ENCODE results near the gene SUPT3H.

Gene SUPT3H

DNA sequence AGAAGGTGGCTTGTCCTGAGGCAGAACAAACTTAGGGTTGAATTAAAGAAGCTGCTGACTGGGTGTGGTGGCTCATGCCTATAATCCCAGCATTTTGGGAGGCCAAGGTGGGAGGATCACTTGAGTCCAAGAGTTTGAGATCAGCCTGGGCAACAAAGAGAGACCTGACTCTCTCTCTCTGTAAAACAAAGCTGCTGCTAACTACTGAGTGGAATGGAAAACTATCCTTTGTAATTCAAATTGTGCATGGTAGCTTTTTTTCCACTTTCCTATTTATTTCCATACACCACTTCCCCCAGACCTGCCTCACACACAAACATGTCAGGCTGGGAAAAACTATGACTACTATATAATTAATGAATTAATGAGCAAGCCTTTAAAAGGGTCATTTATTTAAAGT lies 553.2 kb downstream of the SUPT3H start:
- no peak for DNase-seq

DNA sequence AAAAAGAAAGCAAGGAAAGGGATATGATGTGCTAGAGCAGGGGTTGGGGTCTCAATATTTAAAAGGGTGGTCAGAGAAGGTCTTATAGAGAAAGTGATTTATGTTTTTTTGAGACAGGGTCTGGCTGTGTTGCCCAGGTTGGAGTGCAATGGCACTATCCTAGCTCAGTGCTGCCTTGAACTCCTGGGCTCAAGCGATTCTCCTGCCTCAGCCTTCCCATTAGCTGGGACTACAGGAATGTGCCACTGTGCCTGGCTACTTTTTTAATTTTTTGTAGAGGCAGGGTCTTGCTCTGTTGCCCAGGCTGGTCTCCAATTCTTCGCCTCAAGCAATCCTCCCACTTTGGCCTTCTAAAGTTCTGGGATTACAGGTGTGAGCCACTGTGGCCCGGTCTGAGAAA lies 557.0 kb downstream of the SUPT3H start:
- no peak for DNase-seq

DNA sequence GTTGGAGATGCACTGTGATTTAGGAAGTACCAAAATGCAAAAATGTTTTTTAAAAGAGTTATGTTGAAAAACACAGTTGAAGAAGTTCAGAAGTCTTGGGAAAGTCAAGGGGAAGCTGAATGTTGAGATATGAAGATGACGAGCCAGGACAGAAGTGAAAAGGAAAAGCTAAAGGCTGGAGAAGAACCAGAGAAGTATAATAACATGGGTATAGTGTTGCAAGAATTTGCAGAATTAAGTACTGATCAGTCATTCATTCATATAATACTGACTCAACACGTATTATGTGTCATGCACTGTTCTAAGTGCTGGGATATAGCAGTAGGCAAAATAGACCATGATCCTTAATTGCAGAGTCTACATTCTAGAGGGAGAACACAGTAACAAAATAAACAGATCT lies 557.4 kb downstream of the SUPT3H start:
- no peak for DNase-seq

DNA sequence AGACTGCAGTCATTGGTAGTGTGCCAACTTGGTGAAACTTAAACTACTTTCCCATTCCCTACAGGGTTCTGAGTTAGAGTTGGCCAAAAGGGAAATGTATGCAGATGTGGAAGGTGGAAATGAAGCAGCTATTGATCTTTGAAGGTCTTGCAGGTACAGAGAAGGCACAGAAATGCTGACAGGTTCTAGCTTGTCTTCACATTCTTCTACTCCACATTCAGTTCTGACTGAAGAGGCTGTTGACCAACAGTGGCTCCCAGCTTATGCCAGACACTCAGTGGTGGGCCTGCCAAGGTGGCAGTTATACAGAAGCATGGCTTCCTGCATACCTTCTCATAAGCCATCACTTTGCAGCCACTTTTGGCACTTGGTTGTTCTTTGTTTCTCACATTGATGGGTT lies 566.3 kb downstream of the SUPT3H start:
- DNase-seq: no peak

DNA sequence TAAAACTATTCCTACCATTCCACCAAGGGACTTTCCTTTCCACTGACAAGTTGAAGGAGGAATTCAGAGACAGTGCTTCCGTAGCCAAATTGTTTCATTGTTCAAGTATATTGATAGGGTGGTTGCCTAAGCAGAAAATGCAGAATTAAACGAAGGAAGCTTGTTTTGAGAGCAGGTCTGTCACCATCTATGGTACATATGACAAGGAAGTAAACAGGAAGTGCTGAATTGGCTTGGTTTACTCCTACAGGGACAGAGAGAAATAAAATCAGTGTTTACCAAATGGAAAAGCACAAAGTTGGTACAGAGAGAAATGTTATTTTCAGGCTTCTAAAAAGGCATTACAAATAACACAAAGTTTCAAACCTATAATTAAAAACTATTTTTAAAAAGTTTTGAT lies 568.5 kb downstream of the SUPT3H start:
- no peak for DNase-seq

DNA sequence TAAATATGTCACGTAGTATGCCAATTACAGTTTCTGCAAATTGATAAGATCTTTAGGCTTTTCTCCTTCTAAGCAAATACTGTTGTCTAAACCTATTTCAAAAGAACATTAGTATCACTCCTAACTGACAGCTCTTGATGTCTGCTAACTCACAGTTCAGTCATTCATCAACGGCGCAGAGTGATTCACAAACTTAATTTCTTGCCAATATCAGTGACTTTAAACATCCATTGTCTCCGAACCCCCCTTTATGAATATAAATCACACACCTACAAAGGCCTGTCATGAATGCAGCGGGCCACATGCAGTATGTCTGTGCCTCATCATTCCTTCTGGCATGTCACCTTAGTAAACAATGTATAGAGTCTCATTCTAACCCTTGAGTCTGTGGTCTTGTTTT lies 569.6 kb downstream of the SUPT3H start:
- DNase-seq: no peak

DNA sequence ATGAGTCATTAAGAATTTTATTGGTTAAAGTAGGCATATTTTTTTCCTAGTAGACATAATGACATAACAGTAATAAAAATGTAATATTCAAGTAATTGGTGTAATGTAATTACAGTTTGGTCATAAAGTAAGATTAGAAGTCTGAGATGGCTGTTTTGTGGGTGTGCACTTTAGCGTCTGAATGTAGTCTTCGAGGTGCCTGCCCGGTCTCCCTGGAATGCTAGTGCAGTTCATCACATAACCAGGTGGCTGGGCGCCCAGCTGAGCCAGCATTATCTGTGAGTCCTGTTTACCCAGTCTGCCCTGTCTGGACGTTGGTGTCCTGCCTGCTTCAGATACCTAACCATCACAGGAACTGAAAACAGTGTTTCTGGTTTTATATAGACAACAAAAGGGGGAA lies 571.1 kb downstream of the SUPT3H start:
- DNase-seq: no peak

DNA sequence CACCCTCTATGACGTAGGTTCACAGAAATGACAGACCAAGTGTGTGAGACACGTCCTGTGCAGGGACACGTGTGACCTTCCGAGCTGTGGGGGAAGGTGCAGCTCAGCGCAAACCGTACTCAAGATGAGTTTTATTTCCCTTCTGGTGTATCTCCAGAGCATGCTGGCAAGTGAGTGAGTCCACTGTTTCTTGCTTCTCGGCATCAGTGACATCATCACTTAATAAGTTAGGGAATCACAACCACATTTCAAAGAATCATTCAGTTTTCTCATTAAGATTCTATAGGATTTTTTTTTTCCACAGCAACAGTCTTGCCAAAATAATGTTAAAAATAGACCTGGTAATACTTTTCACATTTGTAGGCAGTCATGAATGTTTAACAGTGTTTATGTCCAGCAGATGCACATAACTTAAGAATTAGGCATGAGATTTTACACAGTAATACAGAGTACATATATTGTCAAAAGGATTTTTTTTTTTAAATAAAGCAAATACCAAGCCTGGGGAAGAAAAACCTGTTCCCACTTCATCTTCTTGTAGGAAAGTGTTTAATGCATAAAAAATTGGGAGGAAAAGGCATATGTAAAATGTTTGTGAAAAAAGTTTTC lies 572.4 kb downstream of the SUPT3H start:
- no peak for DNase-seq

DNA sequence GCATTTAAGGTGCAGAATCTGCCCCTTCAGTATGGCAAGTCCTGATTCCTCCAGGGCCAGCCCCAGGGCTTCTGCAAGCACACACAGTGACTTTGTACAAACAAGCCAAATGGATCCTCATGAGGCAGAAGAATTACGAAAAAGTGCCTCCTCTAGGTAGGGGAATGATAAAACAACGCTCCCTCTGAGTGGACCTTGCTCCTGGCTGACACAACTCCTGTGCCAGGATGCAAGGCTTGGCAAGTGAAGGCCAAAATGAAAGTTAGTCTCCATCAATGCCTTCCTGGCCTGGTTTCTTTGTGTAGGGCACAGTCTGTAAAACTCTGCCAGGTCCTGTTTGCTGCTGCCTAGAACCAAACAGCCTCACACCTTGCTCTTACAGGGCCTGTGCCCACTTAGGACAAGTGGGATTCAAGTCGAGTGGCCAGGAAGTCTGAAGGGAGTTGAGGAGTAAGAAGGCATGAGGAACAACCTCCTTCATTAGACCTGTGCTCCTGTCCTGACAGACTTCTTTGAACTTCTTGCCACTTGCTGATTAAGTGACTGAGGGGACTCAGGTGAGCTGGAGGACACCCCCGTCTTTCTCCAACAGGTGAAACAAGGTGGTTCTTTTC lies 573.1 kb downstream of the SUPT3H start:
- no peak for DNase-seq

DNA sequence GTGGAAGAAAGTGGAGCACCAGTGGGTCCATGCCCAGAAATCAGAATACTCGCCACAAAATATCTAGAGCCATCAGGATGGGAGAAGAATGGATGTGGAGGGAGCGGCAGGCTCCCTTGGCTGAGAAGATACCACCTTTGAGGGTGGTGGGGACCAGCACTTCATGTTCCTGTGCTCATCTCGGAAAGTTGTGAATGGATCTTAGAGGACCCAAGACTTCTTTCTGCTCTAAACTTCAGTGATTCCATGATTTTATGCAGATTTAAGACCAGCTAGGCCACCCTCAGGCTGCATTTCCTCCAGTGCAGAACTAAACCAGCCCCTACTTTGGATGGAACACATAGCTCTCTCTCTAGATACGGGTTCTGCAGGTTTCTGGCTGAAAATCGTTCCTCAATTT lies 573.7 kb downstream of the SUPT3H start:
- no peak for DNase-seq

DNA sequence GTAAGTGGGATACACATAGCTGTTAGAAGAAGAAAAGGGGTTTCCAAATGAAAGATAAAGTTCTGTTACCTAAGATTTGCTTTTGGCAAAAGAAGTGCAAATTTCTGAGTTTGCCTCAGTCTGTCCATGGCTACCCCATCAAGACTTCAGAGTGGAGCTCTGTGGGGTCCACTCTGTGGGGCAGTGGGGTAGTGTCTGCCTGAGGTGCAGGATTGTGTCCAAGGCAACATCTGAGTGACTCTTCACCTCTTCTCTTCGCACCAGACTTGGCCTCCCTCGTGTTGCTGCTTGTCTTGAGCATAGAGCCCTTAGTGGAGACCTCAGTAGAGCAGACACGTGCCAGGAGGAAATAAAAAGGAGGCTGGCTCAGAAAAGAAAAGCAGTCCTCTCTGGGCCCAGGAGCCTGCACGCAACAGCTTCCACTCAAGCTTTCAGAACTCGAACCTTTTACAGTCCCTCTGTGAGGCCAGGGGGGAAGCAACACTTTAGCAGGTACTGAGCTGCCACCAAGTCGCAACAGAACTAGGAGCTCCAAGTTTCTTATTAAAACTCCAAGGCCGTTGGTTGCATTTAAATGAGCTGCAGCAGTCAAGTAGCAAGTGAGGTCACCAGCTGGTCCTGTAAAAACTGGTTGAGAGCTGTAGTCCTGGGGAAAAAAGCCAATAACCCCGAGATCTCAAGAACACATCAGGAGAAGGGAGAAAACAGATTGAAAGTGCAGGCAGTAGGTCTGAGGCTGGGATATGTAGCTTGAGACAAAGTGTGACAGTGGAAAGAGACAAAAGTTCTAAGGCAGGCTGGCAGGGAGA lies 576.7 kb downstream of the SUPT3H start:
- no peak for DNase-seq

DNA sequence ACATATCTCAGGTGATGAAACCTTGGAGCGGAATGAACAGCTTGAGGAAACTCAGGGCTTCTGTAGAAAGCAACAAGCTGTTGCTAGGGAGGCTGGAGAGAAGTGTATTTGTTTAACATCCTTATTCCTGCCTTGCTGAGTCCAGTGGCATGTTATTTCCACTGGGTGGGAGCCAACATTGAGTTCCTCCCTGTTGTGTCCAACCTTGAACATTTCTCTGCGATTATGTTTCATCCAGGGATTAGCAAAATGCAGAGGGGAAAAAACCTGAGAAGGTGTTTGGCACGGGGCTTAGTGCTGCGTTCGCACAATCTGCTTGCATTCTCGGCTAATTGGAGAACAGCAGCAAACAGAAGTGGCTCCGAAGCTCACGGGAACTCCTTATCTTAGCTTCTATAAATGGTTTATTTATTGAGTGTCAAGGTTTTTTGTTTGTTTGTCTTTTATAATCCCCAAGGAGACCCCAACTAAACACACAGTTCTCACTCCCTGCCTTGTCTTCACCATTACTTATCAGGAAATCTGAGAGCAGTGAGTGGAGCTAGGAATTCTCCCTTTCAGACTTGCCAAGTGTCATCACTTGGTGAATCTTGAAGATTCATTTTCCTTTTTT lies 577.5 kb downstream of the SUPT3H start:
- peak; percentile 17 for DNase-seq

DNA sequence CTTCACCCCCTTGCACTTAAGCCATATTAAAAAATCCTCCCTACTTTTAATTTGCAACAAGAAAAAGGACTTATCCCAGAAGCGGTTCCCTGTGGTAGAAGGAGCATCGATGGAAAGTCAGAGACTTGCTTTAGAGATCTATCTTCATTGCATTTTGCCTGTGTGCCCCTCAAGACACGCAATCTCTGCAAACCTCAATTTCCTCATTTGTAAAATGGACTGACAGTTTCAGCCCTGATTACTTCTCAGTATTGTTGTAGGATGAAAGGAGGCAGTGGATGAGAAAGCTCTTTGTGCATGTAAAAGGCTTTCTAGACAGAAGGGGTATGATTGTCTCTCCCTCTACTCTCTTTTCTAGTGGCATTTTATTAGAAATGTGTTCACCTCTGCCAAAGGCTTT lies 580.0 kb downstream of the SUPT3H start:
- DNase-seq: no peak

DNA sequence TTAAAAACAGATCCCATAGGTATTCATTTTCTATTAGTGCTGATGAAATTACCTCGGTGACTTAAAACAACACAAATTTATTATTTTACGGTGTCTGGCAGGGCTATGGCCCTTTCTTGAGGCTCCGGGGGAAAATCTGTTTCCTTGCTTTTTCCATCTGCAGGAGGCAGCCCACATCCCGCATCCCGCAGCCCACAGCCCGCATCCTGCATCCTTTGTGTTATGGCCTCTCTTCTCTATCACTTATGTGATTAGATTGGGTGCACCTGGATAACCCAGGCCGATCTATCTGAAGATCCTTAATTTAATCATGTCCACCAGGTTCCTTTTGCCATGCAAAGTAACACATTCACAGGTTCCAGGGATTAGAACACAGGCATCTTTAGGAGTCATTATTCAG lies 582.4 kb downstream of the SUPT3H start:
- DNase-seq: no peak

DNA sequence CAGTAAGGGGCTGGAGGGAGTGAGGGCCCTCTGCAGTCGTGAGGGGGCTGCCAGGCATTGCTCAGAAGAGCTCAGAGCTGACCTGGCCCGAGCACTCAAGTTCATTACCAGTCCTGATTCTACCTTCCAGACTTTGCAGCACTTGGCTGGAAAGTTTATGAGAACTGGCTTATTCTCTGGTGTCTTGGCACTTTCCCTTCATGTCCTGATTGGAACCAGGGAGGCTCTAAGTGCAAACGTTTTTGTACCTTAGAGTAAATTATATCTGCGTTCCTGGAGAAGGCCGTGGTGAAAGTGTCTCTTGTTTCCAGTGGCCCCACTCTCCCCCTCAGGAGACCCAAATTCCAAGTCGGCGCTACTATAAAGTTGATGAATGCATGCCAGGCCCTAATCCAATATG lies 587.9 kb downstream of the SUPT3H start:
- no peak for DNase-seq

DNA sequence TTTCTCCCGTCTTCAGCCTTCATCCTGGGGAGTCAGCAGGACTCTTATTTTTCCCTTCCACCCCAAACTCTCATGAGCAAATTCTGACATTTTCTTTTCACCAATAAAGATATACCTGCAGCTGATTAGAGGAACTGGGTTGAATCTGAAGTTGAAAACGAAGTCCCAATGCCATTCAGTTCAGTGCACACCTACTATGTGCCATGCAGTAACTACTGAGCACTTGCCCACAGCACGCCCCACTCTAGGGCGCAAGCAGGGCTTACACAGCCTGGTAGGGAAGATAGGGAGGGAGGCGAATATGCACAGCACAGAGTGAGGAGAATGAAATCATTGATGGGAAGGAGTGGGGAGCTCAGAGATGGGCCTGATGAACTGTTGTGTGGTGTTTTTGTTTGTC lies 588.7 kb downstream of the SUPT3H start:
- no peak for DNase-seq

DNA sequence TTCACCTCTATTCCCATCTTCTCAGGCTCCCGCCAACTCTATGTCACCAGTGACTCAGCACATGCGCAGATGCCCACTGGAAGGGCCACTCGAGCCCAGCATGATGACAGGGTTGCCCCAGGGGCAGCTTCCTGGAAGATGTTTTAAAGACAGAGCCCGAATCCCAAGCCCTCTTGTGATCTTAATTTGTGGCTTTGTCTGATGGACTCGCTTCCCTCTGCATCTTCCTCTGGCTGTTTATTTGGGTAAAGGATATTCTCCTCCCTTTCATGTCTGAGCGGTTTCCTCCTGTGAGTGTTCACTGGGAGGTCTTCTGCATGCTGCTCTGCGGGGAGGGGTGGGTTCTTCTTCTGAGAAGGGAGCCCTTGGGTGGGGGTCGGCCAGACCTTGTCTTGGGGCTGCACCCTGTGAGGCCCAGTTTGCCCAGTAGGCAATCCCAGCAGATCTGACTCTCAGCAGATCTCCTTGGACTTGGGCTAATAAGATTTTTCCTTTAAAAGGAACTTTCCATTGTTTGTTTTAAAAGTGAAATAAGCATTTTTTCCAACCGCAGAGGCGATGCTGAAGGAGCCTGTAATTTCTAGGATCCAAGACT lies 589.2 kb downstream of the SUPT3H start:
- no peak for DNase-seq

DNA sequence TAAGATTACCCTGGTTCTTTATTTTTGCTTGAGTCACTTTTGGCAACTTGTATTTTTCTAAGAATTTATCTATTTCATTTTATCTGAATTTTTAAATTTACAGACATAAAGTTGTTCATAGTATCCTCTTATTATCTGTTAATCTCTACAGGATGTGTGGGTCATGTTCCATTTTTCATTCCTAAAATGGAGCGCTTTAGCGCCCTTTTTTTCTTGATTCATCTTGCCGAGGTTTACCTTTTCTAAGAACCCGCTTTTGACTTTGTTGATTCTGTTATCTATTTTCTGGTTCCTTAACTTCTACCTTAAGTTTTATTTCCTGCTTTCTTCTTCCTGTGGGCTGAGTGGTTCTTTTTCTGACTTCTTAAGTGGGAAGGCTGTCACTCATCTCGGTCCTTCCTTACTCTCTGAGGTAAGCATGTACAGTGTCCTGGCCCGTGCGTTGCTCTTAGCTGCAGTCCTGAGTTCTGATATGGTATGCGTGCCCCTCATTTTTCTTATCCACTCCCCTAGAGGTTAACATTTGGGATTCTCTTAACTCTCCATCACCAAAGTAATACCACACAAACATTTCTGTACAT lies 590.4 kb downstream of the SUPT3H start:
- no peak for DNase-seq

DNA sequence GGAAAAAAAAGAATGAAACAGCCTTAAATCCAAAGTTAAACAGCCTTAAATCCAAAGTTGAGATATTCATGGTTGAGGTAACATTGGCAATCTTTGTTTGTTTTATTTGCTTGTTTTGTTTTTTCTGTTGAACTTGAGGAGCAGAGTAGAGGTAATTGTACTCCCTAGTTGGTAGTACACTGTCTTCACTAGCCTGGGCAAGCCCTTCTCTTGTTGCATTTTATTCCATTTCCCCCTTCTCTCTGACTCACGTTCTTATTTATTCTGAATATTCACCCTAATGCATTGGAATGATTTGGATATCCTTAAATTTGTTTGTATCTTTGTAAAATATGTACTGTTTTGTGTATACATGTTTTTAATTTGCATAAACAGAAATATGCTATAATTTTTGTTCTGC lies 592.6 kb downstream of the SUPT3H start:
- DNase-seq: no peak

DNA sequence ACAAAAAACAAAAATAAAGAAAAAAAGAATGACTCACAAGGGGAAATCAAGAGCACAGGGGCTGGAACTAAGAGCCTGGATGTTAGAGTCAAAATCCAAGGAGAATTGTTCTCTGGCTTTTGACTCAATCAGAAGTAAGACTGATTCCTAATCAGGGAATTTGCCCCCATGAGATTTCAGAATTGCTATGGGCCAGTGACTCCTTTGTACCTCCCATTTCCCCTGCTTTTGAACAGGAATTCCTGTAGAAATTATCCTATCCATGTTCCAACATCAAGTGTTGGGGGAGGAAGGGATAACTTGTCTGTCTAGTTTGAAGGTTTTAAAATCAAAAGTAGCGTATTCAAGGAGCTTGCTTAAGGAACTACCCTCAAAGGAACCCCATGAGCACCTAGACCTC lies 593.5 kb downstream of the SUPT3H start:
- DNase-seq: no peak

DNA sequence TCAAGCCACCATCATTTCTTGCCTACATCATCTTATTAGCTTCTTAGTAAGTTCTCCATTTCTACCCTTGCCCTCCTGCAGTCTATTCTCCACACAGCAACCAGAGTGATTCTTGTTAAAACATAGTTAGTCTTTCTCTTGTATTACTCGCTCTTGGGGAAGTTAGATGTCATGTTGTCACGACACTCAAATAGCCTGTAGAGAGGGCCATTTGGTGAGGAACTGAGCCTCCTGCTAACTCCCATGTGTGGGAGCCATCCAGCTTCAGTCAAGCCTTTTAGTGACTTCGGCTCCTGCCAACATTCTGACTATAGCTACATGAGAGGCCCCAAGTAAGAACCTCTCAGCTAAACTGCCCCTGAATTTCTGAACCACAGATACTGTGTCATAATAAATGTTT lies 594.8 kb downstream of the SUPT3H start:
- no peak for DNase-seq

DNA sequence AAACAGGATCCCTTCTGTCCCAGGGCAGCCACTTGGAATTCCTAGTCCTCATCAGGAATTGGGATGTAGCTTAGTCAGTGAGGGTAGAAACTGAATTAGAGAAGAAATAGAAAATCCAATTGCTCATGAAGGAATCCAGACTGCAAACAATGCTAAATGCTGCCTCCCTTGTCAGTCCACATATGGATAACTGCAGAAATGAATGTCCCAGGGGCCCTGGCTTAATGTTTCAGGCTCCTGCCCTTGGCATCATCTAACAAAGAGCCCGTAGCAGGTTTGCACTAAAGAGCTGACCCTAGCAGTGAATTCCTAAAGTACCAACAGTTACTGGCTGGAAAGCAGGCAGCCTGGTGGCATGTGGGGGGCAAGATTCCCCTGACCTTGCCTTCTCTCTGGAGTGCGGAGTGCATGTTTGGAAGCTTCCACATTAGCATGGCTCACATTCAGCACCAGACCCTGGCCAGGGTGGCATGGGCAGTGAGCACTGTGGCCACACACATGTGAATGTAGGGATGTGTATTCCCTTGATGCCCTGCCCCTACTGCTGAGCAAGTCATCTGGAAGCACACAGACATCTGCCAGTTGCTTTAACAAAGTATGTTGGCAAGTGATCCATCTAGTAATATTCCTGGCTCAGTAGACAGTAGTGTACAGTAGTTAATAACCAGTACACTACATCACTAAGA lies 595.7 kb downstream of the SUPT3H start:
- DNase-seq: no peak

DNA sequence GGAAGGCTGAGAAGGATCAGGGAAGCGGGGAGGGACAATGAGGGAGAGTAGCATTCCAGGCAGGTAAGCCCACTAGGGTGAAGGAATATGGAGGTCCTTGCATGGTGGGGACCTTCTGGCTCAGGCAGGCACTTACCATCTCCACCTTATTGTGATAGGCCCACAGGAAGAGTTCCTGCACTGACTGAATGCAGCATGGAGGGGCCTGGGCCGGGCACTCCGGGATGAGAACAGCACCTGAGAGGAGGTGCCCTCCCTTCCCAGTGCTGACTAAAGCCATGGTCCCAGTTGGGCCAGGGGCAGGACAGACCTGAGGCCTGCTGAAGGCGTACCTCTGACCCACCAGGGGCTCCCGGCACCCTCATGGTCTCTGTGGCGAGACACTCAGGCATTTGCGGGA lies 597.6 kb downstream of the SUPT3H start:
- no peak for DNase-seq

All from amniotic stem cell (primary cell).